IMR-90 (cell line): ENCODE measurements around the gene CYB561D2. TPM values are rescaled to one million over a fixed set of nuclear protein-coding genes. Genes with fewer than 3 reads are reported as not detected.

Experiments used
- ATAC-seq: fragments of 200-7000 bp; cut with Tn5 transposase; 2 replicates; pipeline ENCODE4 v1.9.1; 2020; ENCODE audit warnings: low read depth, mild to moderate bottlenecking, moderate library complexity
- BruUV-seq: library from RNA; stranded (reverse); fragments of 400-500 nt; replicated peaks from 2 replicates; lab custom pipeline; 2021; lab: Mats Ljungman, UMichigan
- CTCF ChIA-PET: fragments of 300-600 bp; formaldehyde crosslinking; extraction: SDS; loops from one replicate; lab custom pipeline; 2021; ENCODE audit warnings: antibody characterized with exemption; lab: Yijun Ruan, JAX
- POLR2A ChIA-PET: fragments of 300-600 bp; sonication (Branson Sonifier 250); formaldehyde crosslinking; loops from one replicate; lab custom pipeline; 2022; ENCODE audit warnings: antibody characterized with exemption; ENCODE audit not compliant: unreplicated experiment; lab: Charles Lee
- DNase-seq: peaks from one replicate; pipeline ENCODE4 v3.0.0; 2013
- H2AFZ ChIP-seq: replicated peaks from 2 replicates; pipeline ENCODE3; 2013; ENCODE audit warnings: low read length, mild to moderate bottlenecking; ENCODE audit not compliant: poor library complexity
- H2AK5ac ChIP-seq: 2 replicates; pipeline ENCODE4 v1.6.1; 2013; ENCODE audit warnings: low read depth, low read length, inconsistent platforms
- H2AK9ac ChIP-seq: replicated peaks from 2 replicates; pipeline ENCODE3; 2013; ENCODE audit warnings: mild to moderate bottlenecking, low read depth, low read length, moderate library complexity; ENCODE audit not compliant: poor library complexity
- H2BK120ac ChIP-seq: 2 replicates; pipeline ENCODE4 v1.6.1; 2013; ENCODE audit warnings: low read depth, low read length, inconsistent platforms
- H2BK15ac ChIP-seq: 3 replicates; pipeline ENCODE4 v1.6.1; 2013; ENCODE audit warnings: low read depth, low read length, inconsistent platforms
- H2BK20ac ChIP-seq: 2 replicates; pipeline ENCODE4 v1.6.1; 2013; ENCODE audit warnings: low read depth, mild to moderate bottlenecking, inconsistent platforms, low read length, moderate library complexity
- H2BK5ac ChIP-seq: 2 replicates; pipeline ENCODE4 v1.6.1; 2013; ENCODE audit warnings: mild to moderate bottlenecking, low read depth, low read length, inconsistent platforms; ENCODE audit not compliant: poor library complexity, severe bottlenecking
- H3K14ac ChIP-seq: replicated peaks from 2 replicates; pipeline ENCODE4 v1.6.1; 2013; ENCODE audit warnings: low read depth, low read length, inconsistent platforms
- H3K18ac ChIP-seq: 2 replicates; pipeline ENCODE4 v1.6.1; 2013; ENCODE audit warnings: low read depth, low read length, control low read depth
- H3K23ac ChIP-seq: 2 replicates; pipeline ENCODE4 v1.6.1; 2013; ENCODE audit warnings: low read depth, low read length, inconsistent platforms
- H3K27ac ChIP-seq: 2 replicates; pipeline ENCODE4 v1.5.1; 2013; ENCODE audit warnings: mild to moderate bottlenecking, control low read depth, low read length; ENCODE audit not compliant: insufficient read depth
- H3K27me3 ChIP-seq: 2 replicates; pipeline ENCODE4 v1.6.1; 2013; ENCODE audit warnings: low read length; ENCODE audit not compliant: control insufficient read depth, insufficient read depth
- H3K36me3 ChIP-seq: 2 replicates; pipeline ENCODE4 v1.6.1; 2013; ENCODE audit warnings: low read length, mixed read lengths; ENCODE audit not compliant: control insufficient read depth, insufficient read depth
- H3K4ac ChIP-seq: 2 replicates; pipeline ENCODE4 v1.6.1; 2013; ENCODE audit warnings: low read depth, low read length, inconsistent platforms
- H3K4me1 ChIP-seq: 2 replicates; pipeline ENCODE4 v1.6.1; 2013; ENCODE audit warnings: low read length, mixed read lengths; ENCODE audit not compliant: control insufficient read depth, insufficient read depth
- H3K4me2 ChIP-seq: 2 replicates; pipeline ENCODE4 v1.6.1; 2013; ENCODE audit warnings: low read depth, mild to moderate bottlenecking, control low read depth, low read length, moderate library complexity
- H3K4me3 ChIP-seq: 2 replicates; pipeline ENCODE4 v1.5.1; 2013; ENCODE audit warnings: low read depth, mild to moderate bottlenecking, control low read depth, low read length, moderate library complexity; ENCODE audit not compliant: insufficient read depth
- H3K56ac ChIP-seq: 2 replicates; pipeline ENCODE4 v1.6.1; 2013; ENCODE audit warnings: low read length, inconsistent platforms; ENCODE audit not compliant: insufficient read depth; ENCODE audit errors: extremely low read depth
- H3K79me1 ChIP-seq, 2 experiments: 2 replicates each; pipeline ENCODE4 v1.6.1; 2013; ENCODE audit warnings: low read length in 2 of 2, inconsistent platforms in 1 of 2, low read depth in 1 of 2
- H3K9ac ChIP-seq: 2 replicates; pipeline ENCODE4 v1.6.1; 2013; ENCODE audit warnings: low read depth, low read length, control low read depth
- H3K9me1 ChIP-seq: 2 replicates; pipeline ENCODE4 v1.6.1; 2013; ENCODE audit warnings: low read length, inconsistent platforms; ENCODE audit not compliant: insufficient read depth
- H3K9me3 ChIP-seq: 2 replicates; pipeline ENCODE4 v1.6.1; 2013; ENCODE audit warnings: low read length; ENCODE audit not compliant: control insufficient read depth, insufficient read depth
- H4K20me1 ChIP-seq: 2 replicates; pipeline ENCODE4 v1.6.1; 2013; ENCODE audit warnings: low read length, inconsistent platforms; ENCODE audit not compliant: insufficient read depth
- H4K5ac ChIP-seq: 2 replicates; pipeline ENCODE4 v1.6.1; 2013; ENCODE audit warnings: mild to moderate bottlenecking, low read depth, low read length, control low read depth
- H4K8ac ChIP-seq, 2 experiments: 2 replicates each; pipeline ENCODE4 v1.6.1; 2013; ENCODE audit warnings: low read depth in 2 of 2, low read length in 2 of 2, control low read depth in 1 of 2, inconsistent platforms in 1 of 2
- H4K91ac ChIP-seq: 2 replicates; pipeline ENCODE4 v1.6.1; 2013; ENCODE audit warnings: low read depth, low read length, inconsistent platforms; ENCODE audit not compliant: insufficient read depth
- BHLHE40 ChIP-seq: fragments of 150-350 bp; IDR thresholded peaks from 2 replicates; pipeline ENCODE4 v1.6.1; 2016; ENCODE audit warnings: mild to moderate bottlenecking, low read depth, low read length
- CEBPB ChIP-seq: IDR thresholded peaks from 2 replicates; pipeline ENCODE4 v1.6.1; 2012; ENCODE audit warnings: low read depth, low read length, improper control_type of control experiment
- CHD1 ChIP-seq: IDR thresholded peaks from 2 replicates; pipeline ENCODE4 v1.6.1; 2012; ENCODE audit warnings: low read depth, low read length, improper control_type of control experiment
- CTCF ChIP-seq: conservative IDR thresholded peaks from 2 replicates; pipeline ENCODE4 v1.5.1; 2012; ENCODE audit warnings: mild to moderate bottlenecking, low read depth, low read length, improper control_type of control experiment
- ELK1 ChIP-seq: fragments of 150-350 bp; IDR thresholded peaks from 2 replicates; pipeline ENCODE4 v1.6.1; 2016; ENCODE audit warnings: low read depth, mild to moderate bottlenecking, low read length, moderate library complexity, borderline replicate concordance
- FOS ChIP-seq: fragments of 150-350 bp; IDR thresholded peaks from 2 replicates; pipeline ENCODE4 v1.6.1; 2016; ENCODE audit warnings: low read depth, low read length
- MAZ ChIP-seq: IDR thresholded peaks from 2 replicates; pipeline ENCODE4 v1.6.1; 2012; ENCODE audit warnings: low read depth, mild to moderate bottlenecking, low read length, improper control_type of control experiment, moderate library complexity, borderline replicate concordance
- MXI1 ChIP-seq: IDR thresholded peaks from 2 replicates; pipeline ENCODE4 v1.6.1; 2012; ENCODE audit warnings: low read depth, mild to moderate bottlenecking, low read length, moderate library complexity, borderline replicate concordance
- POLR2A ChIP-seq: IDR thresholded peaks from 2 replicates; pipeline ENCODE4 v1.6.1; 2012; ENCODE audit warnings: mild to moderate bottlenecking, low read depth, low read length
- RAD21 ChIP-seq: IDR thresholded peaks from 2 replicates; pipeline ENCODE4 v1.6.1; 2012; ENCODE audit warnings: low read length, improper control_type of control experiment
- RCOR1 ChIP-seq: IDR thresholded peaks from 2 replicates; pipeline ENCODE4 v1.6.1; 2012; ENCODE audit warnings: mild to moderate bottlenecking, low read length, improper control_type of control experiment; ENCODE audit not compliant: insufficient replicate concordance
- RFX5 ChIP-seq: IDR thresholded peaks from 2 replicates; pipeline ENCODE4 v1.8.0; 2012; ENCODE audit warnings: low read depth, mild to moderate bottlenecking, low read length, moderate library complexity
- SMC3 ChIP-seq: fragments of 150-350 bp; IDR thresholded peaks from 2 replicates; pipeline ENCODE4 v1.6.1; 2016; ENCODE audit warnings: low read depth, mild to moderate bottlenecking, antibody characterized with exemption, low read length, moderate library complexity
- USF2 ChIP-seq: fragments of 150-350 bp; IDR thresholded peaks from 2 replicates; pipeline ENCODE4 v1.6.1; 2017; ENCODE audit warnings: mild to moderate bottlenecking, antibody characterized with exemption, low read length, low read depth
- WGBS, 2 experiments: methylation state at CpG; one replicate each; pipeline versions ENCODE4 v1.1.5 to v1.1.7; 2013; ENCODE audit warnings: missing lambda C conversion rate in 2 of 2; ENCODE audit not compliant: insufficient read length in 1 of 2; ENCODE audit errors: extremely low coverage in 2 of 2; 5-methylcytosine and 5-hydroxymethylcytosine counted together
- dilution Hi-C: fragments of 300-500 bp; cut with HindIII; formaldehyde crosslinking; loops from one replicate; pipeline ENCODE4 v1.14.3; 2018; ENCODE audit warnings: low sequenced_read_pairs; ENCODE audit not compliant: unreplicated experiment
- in situ Hi-C: fragments of 300-500 bp; cut with MboI; formaldehyde crosslinking; loops from 3 replicates; pipeline ENCODE4 v1.14.3; 2019; ENCODE audit warnings: low sequenced_read_pairs, inconsistent platforms, mixed read lengths
- intact Hi-C: fragments of 100-400 bp; cut with micrococcal nuclease; formaldehyde crosslinking; loops from 2 replicates; pipeline ENCODE4 v1.10.0; 2022
- polyA plus RNA-seq, 3 experiments: library from polyadenylated mRNA; depleted of rRNA; stranded (reverse); fragments of >200 nt; gene quantifications; 2 replicates each; pipeline ENCODE4 v1.2.3, GENCODE V29; 2012; ENCODE audit warnings: low replicate concordance in 1 of 3
- total RNA-seq: library from RNA; depleted of rRNA; stranded (reverse); fragments of >200 nt; gene quantifications from 2 replicates; pipeline ENCODE4 v1.2.3, GENCODE V29; 2012

CYB561D2 gene
- total and polyA plus RNA-seq, 2 of the 4 experiments (the other 2 are of a cell fraction), result 29.2 to 31.7 TPM

- in situ Hi-C loops (no loop called here), intact Hi-C loops (no loop called here), dilution Hi-C loops (no loop called here)
- Histone ChIP-seq H3K56ac (no peak overlapping the region), H4K8ac (no peak overlapping the region), H2AFZ (no peak overlapping the region), H3K14ac (no peak overlapping the region), H3K27ac (no peak overlapping the region), H3K4me2 (no peak overlapping the region), H4K5ac (no peak overlapping the region), H3K4ac (no peak overlapping the region), H3K23ac (no peak overlapping the region), H2BK20ac (no peak overlapping the region), H3K36me3 (no peaks in the 10 kb centered on the region), H2BK5ac (no peak overlapping the region), H4K91ac (no peak overlapping the region), H2AK9ac (no peak overlapping the region), H3K9me1 (no peaks in the 10 kb centered on the region), H3K79me1 (no peaks in the 10 kb centered on the region), H3K18ac (no peak overlapping the region), H3K4me1 (no peaks in the 10 kb centered on the region), H2BK120ac (no peak overlapping the region), H3K4me3 (no peak overlapping the region), H2AK5ac (no peak overlapping the region), H3K9ac (no peak overlapping the region), H2BK15ac (no peak overlapping the region), H4K20me1 (no peaks in the 10 kb centered on the region), H3K9me3 (no peaks in the 10 kb centered on the region), H3K27me3 (peaks cover 61% of the 10 kb centered on the region)
- ChIA-PET POLR2A (no interaction called here), CTCF (no interaction called here)
- ATAC-seq (peak; percentile 15; the same call in 1 of the 2 replicates), DNase-seq (peak; percentile 32)
- TF ChIP-seq SMC3 (no peak), RAD21 (no peak), MAZ (no peak), RFX5 (no peak), CEBPB (no peak), BHLHE40 (no peak), CTCF (no peak), MXI1 (no peak), ELK1 (no peak), RCOR1 (no peak), POLR2A (no peak), CHD1 (no peak), USF2 (no peak), FOS (no peak)
- no TSS peak for BruUV-seq
- no CpG with 5 or more reads among the region's 3 CpGs for WGBS, 2 experiments
Measured at GRCh38 chr3:50371133-50371685, 20.5 kb downstream of the CYB561D2 start.
